ENCODE results near the gene SOX21. TPM values are rescaled to one million over a fixed set of nuclear protein-coding genes. Genes with fewer than 3 reads are reported as not detected.

Gene SOX21
- total RNA-seq, 1 experiment from 2014 or later, result not detected

DNA sequence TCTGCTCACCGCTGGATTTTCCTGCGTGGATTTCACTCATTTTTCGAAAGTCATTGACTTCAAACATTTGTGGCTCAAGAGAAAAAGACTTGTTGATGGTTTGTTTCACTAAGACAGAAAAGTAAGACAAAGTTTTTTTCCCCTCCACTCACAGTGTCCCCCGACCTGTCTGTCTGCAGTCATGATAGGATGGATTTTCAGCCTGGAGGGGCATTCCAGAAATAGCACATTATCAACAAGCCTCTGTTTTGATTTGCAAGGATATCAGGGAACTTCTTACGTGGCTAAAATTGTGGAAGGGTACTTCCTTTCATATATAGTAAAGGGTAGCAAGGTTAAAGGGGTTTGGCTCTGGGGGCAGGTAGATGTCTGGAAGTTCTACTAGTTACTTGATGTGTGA is 11.8 kb downstream of the SOX21 start:
- Histone ChIP-seq H3K9ac (ENCODE audit: low read length) (no peak overlapping the region), H3K36me3 (ENCODE audit: insufficient read depth, low read length) (no peaks in the 10 kb centered on the region), H3K9me3 (ENCODE audit: low read length) (no peaks in the 10 kb centered on the region), H3K9me2 (replicated peaks; ENCODE audit: insufficient read depth, low read length) (no peaks in the 10 kb centered on the region), H3K4me1 (ENCODE audit: low read length) (no peaks in the 10 kb centered on the region), H2AFZ (ENCODE audit: low read length) (no peak overlapping the region), H3K79me2 (ENCODE audit: low read length) (no peaks in the 10 kb centered on the region), H3K27ac (ENCODE audit: low read length) (no peak overlapping the region), H3K4me2 (ENCODE audit: low read depth, low read length, poor library complexity, severe bottlenecking) (no peak overlapping the region), H4K20me1 (ENCODE audit: insufficient read depth, low read depth, low read length) (no peaks in the 10 kb centered on the region), H3K4me3 (ENCODE audit: low read length) (no peak overlapping the region), H3K27me3 (ENCODE audit: low read length) (no peaks in the 10 kb centered on the region)
- no peak for DNase-seq

DNA sequence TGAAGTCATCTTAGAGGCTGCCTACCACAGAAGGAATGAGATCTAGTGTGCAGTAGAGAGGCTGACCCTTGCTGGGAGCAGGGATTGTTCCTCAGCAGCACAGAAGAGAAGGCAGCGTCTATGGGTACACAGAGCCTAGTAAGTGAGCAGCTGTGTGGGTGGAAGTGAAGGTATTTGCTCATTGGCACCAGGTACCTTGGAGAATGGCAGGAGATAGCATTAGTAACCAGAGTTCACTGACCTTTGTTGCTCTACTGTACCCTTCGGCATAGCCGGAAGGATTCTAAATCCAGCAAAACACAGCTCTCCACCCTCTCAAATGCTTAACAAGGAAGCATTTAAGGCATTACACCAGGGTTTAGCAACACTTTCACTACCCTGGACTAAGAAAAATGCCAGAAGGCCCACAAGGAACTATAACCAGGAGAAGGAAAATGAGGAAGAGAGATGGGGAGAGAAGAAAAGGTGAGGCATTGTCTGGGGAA is 12.3 kb downstream of the SOX21 start:
- H3K4me3 ChIP-seq (ENCODE audit: low read length), result no peak overlapping the region
- no peak for DNase-seq
- no peaks in the 10 kb centered on the region for H3K79me2 ChIP-seq (ENCODE audit: low read length)
- no peak overlapping the region for H2AFZ ChIP-seq (ENCODE audit: low read length)
- no peak overlapping the region for H3K9ac ChIP-seq (ENCODE audit: low read length)
- no peaks in the 10 kb centered on the region for H3K9me2 ChIP-seq (replicated peaks; ENCODE audit: insufficient read depth, low read length)
- no peaks in the 10 kb centered on the region for H3K36me3 ChIP-seq (ENCODE audit: insufficient read depth, low read length)
- no peak overlapping the region for H3K4me2 ChIP-seq (ENCODE audit: low read depth, low read length, poor library complexity, severe bottlenecking)
- no peaks in the 10 kb centered on the region for H4K20me1 ChIP-seq (ENCODE audit: insufficient read depth, low read depth, low read length)
- no peak overlapping the region for H3K27ac ChIP-seq (ENCODE audit: low read length)
- H3K27me3 ChIP-seq (ENCODE audit: low read length), result no peaks in the 10 kb centered on the region
- no peaks in the 10 kb centered on the region for H3K9me3 ChIP-seq (ENCODE audit: low read length)
- H3K4me1 ChIP-seq (ENCODE audit: low read length), result no peaks in the 10 kb centered on the region

DNA sequence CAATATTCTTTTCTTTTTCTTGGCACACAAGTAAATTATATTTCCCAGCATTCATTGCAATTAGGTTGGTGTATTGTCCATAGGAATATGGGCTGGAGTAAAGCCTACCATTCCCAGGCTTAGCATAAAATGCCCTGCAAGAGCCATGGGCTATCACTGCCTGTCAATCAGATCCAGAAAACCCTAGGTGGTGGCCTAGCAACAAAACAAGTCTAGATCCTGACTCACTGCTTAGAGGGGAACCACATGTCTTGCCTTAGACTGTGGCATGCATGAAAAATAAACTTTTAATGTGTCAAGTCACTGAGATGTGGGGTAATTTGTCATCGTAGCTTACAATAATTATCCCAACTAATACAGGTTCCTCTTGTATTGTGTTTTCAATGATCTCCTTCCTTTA is 16.2 kb downstream of the SOX21 start:
- H2AFZ ChIP-seq (ENCODE audit: low read length), result no peak overlapping the region
- H3K79me2 ChIP-seq (ENCODE audit: low read length), result no peaks in the 10 kb centered on the region
- no peaks in the 10 kb centered on the region; the same call in 1 of the 2 replicates for H3K9me2 ChIP-seq (replicated peaks; ENCODE audit: insufficient read depth, low read length)
- no peak for DNase-seq
- no peaks in the 10 kb centered on the region for H3K9me3 ChIP-seq (ENCODE audit: low read length)
- H3K4me2 ChIP-seq (ENCODE audit: low read depth, low read length, poor library complexity, severe bottlenecking), result no peak overlapping the region
- H3K27me3 ChIP-seq (ENCODE audit: low read length), result no peaks in the 10 kb centered on the region
- no peaks in the 10 kb centered on the region for H3K36me3 ChIP-seq (ENCODE audit: insufficient read depth, low read length)
- H3K4me3 ChIP-seq (ENCODE audit: low read length), result no peak overlapping the region
- H3K27ac ChIP-seq (ENCODE audit: low read length), result no peak overlapping the region
- no peak overlapping the region for H3K9ac ChIP-seq (ENCODE audit: low read length)
- H3K4me1 ChIP-seq (ENCODE audit: low read length), result no peaks in the 10 kb centered on the region
- no peaks in the 10 kb centered on the region for H4K20me1 ChIP-seq (ENCODE audit: insufficient read depth, low read depth, low read length)

DNA sequence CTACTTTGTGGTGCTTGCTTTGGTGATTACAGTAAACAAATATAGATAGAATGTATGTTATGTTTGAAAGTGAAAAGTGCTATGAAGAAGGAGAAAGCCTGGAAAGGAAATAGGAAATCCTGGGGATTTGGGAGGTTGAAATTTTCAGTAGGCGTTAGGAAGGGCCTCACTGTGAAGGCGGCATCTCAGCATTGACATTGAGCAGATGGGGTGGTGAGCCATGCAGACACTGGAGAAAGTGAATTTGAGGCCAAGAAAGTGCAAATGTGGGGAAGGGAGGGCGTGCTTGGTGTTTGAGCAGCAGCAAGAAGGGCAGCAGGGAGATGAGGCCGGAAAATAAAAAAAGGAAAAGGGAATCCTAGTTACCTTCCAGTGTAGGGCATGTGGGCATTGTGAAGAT is 20.3 kb downstream of the SOX21 start:
- Histone ChIP-seq H3K79me2 (ENCODE audit: low read length) (no peaks in the 10 kb centered on the region), H4K20me1 (ENCODE audit: insufficient read depth, low read depth, low read length) (no peaks in the 10 kb centered on the region), H3K9me2 (replicated peaks; ENCODE audit: insufficient read depth, low read length) (no peaks in the 10 kb centered on the region; the same call in 1 of the 2 replicates), H3K27me3 (ENCODE audit: low read length) (no peaks in the 10 kb centered on the region), H3K4me1 (ENCODE audit: low read length) (no peaks in the 10 kb centered on the region), H3K9ac (ENCODE audit: low read length) (no peak overlapping the region), H3K9me3 (ENCODE audit: low read length) (no peaks in the 10 kb centered on the region), H3K36me3 (ENCODE audit: insufficient read depth, low read length) (no peaks in the 10 kb centered on the region), H3K4me3 (ENCODE audit: low read length) (no peak overlapping the region), H3K27ac (ENCODE audit: low read length) (no peak overlapping the region), H2AFZ (ENCODE audit: low read length) (no peak overlapping the region), H3K4me2 (ENCODE audit: low read depth, low read length, poor library complexity, severe bottlenecking) (no peak overlapping the region)
- DNase-seq, result no peak

DNA sequence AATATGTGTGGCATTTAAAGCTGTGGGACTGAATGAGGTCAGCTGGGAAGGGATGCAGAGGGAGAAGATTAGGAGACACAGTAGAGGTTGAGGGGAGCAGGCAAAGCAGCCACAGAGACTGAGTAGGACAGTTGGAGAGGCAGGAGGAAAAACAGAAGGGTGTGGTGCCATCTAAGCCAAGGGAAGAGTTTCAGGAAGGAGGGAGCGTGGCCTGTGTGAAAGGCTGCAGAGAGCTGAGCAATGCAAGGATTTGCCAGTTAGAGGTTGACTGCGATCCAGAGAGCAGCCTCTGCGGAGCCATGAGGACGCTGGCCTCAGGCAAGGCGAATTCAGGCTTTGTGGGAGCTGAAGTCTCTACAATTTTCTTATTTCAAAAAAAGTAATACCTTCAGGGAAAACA is 28.9 kb downstream of the SOX21 start:
- no peaks in the 10 kb centered on the region for H4K20me1 ChIP-seq (ENCODE audit: insufficient read depth, low read depth, low read length)
- no peaks in the 10 kb centered on the region for H3K9me2 ChIP-seq (replicated peaks; ENCODE audit: insufficient read depth, low read length)
- H3K9me3 ChIP-seq (ENCODE audit: low read length), result no peaks in the 10 kb centered on the region
- no peaks in the 10 kb centered on the region for H3K4me1 ChIP-seq (ENCODE audit: low read length)
- H3K27ac ChIP-seq (ENCODE audit: low read length), result no peak overlapping the region
- H3K4me3 ChIP-seq (ENCODE audit: low read length), result no peak overlapping the region
- no peaks in the 10 kb centered on the region for H3K79me2 ChIP-seq (ENCODE audit: low read length)
- H2AFZ ChIP-seq (ENCODE audit: low read length), result no peak overlapping the region
- DNase-seq, result no peak
- no peaks in the 10 kb centered on the region for H3K36me3 ChIP-seq (ENCODE audit: insufficient read depth, low read length)
- H3K4me2 ChIP-seq (ENCODE audit: low read depth, low read length, poor library complexity, severe bottlenecking), result no peak overlapping the region
- H3K9ac ChIP-seq (ENCODE audit: low read length), result no peak overlapping the region
- H3K27me3 ChIP-seq (ENCODE audit: low read length), result no peaks in the 10 kb centered on the region

DNA sequence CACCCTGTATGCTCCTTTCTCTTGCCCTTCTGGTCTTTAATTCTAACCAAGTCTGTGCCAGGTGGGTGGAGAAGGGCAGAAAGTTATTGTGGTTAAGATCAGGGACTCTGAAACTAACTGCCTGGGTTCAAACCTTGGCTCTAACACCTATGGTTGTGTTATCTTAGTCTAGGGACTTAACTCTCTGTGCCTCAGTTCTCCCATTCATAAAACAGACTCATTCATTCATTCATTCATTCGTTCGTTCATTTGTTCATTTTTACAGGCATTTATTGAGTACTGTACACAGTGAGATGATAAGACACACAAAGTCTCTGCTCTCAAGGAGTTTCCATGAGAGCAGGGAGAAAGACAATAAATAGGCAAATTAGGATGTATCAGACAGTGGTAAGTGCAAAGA is 30.1 kb downstream of the SOX21 start:
- Histone ChIP-seq H3K36me3 (ENCODE audit: insufficient read depth, low read length) (no peaks in the 10 kb centered on the region), H3K4me2 (ENCODE audit: low read depth, low read length, poor library complexity, severe bottlenecking) (no peak overlapping the region), H3K9me3 (ENCODE audit: low read length) (no peaks in the 10 kb centered on the region), H3K27ac (ENCODE audit: low read length) (no peak overlapping the region), H3K27me3 (ENCODE audit: low read length) (no peaks in the 10 kb centered on the region), H3K9ac (ENCODE audit: low read length) (no peak overlapping the region), H3K79me2 (ENCODE audit: low read length) (no peaks in the 10 kb centered on the region), H4K20me1 (ENCODE audit: insufficient read depth, low read depth, low read length) (no peaks in the 10 kb centered on the region), H3K4me3 (ENCODE audit: low read length) (no peak overlapping the region), H3K9me2 (replicated peaks; ENCODE audit: insufficient read depth, low read length) (no peaks in the 10 kb centered on the region), H2AFZ (ENCODE audit: low read length) (no peak overlapping the region), H3K4me1 (ENCODE audit: low read length) (no peaks in the 10 kb centered on the region)
- DNase-seq, result no peak

DNA sequence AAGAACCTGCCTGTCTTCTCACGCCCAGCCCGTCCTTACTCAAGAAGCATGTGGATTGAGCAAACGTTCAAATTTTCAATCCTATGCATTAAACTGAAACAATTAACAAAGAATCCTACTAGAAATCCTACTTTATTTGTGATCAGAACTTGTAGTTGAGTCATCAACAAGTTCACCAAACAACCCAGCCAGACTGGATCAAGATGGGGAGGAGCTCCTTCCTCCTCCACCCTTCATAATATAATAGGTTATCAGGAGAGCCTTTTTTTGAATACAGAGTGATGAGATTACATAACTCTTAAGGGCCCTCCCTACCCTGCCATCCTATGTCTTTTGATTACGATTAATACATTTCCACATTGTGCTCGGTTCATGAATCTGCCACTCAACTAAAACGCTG is 32.7 kb downstream of the SOX21 start:
- Histone ChIP-seq H3K27ac (ENCODE audit: low read length) (no peak overlapping the region), H3K9me2 (replicated peaks; ENCODE audit: insufficient read depth, low read length) (no peaks in the 10 kb centered on the region), H3K4me3 (ENCODE audit: low read length) (no peak overlapping the region), H4K20me1 (ENCODE audit: insufficient read depth, low read depth, low read length) (no peaks in the 10 kb centered on the region), H3K4me2 (ENCODE audit: low read depth, low read length, poor library complexity, severe bottlenecking) (no peak overlapping the region), H3K4me1 (ENCODE audit: low read length) (no peaks in the 10 kb centered on the region), H3K79me2 (ENCODE audit: low read length) (no peaks in the 10 kb centered on the region), H3K27me3 (ENCODE audit: low read length) (no peaks in the 10 kb centered on the region), H2AFZ (ENCODE audit: low read length) (no peak overlapping the region), H3K9me3 (ENCODE audit: low read length) (no peaks in the 10 kb centered on the region), H3K9ac (ENCODE audit: low read length) (no peak overlapping the region), H3K36me3 (ENCODE audit: insufficient read depth, low read length) (no peaks in the 10 kb centered on the region)
- DNase-seq, result no peak

DNA sequence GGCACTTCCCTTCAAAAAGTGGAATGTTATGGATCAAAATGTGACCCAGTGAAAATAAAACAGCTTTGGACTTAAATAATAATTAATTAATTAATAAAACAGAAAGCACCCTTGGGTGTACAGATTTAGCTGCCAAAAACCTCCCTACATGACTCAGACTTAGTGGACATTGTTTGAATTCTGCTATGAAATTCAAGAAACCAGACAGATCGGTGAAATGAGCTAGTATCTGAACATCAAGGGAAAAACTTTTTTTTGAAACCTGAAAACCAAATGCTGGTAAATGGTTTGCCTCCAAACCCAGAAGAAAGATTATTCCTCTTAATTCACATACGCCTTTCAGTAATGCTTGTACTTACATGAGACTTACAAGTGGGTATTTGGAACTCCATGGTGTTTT is 33.5 kb downstream of the SOX21 start:
- H3K27me3 ChIP-seq (ENCODE audit: low read length), result no peaks in the 10 kb centered on the region
- H3K9me2 ChIP-seq (replicated peaks; ENCODE audit: insufficient read depth, low read length), result no peaks in the 10 kb centered on the region
- no peak overlapping the region for H2AFZ ChIP-seq (ENCODE audit: low read length)
- DNase-seq, result peak; percentile 45
- no peaks in the 10 kb centered on the region for H3K79me2 ChIP-seq (ENCODE audit: low read length)
- no peaks in the 10 kb centered on the region for H3K9me3 ChIP-seq (ENCODE audit: low read length)
- no peaks in the 10 kb centered on the region for H3K36me3 ChIP-seq (ENCODE audit: insufficient read depth, low read length)
- H3K4me2 ChIP-seq (ENCODE audit: low read depth, low read length, poor library complexity, severe bottlenecking), result no peak overlapping the region
- no peak overlapping the region for H3K9ac ChIP-seq (ENCODE audit: low read length)
- H3K4me1 ChIP-seq (ENCODE audit: low read length), result no peaks in the 10 kb centered on the region
- H3K27ac ChIP-seq (ENCODE audit: low read length), result no peak overlapping the region
- no peak overlapping the region for H3K4me3 ChIP-seq (ENCODE audit: low read length)
- no peaks in the 10 kb centered on the region for H4K20me1 ChIP-seq (ENCODE audit: insufficient read depth, low read depth, low read length)

DNA sequence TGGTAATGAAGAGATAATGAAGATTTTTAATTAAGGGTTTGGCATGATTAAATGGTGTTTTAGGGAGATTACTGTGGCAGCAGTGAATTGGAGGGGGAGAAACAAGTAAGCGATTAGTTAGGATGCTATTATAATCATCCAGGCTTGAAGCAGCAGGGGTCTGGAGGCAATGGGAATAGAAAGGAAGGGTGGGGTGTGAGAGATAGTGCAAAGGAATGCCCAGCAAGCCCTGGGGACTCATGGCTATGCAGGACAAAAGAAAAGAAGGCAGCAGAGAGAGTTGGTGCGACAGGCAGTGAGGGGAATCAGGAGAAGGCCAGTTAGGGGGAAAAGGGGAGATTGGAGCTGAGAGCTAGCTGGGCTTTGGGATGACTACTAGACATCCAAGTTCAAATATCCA is 34.5 kb downstream of the SOX21 start:
- DNase-seq, result no peak
- no peaks in the 10 kb centered on the region for H3K36me3 ChIP-seq (ENCODE audit: insufficient read depth, low read length)
- no peaks in the 10 kb centered on the region for H3K4me1 ChIP-seq (ENCODE audit: low read length)

More for the DNA sequence above, 34.5 kb downstream of the SOX21 start:
- Histone ChIP-seq H3K9me3 (ENCODE audit: low read length) (no peaks in the 10 kb centered on the region), H3K27ac (ENCODE audit: low read length) (no peak overlapping the region), H3K9ac (ENCODE audit: low read length) (no peak overlapping the region), H4K20me1 (ENCODE audit: insufficient read depth, low read depth, low read length) (no peaks in the 10 kb centered on the region), H3K4me2 (ENCODE audit: low read depth, low read length, poor library complexity, severe bottlenecking) (no peak overlapping the region), H3K9me2 (replicated peaks; ENCODE audit: insufficient read depth, low read length) (no peaks in the 10 kb centered on the region), H3K27me3 (ENCODE audit: low read length) (no peaks in the 10 kb centered on the region), H3K79me2 (ENCODE audit: low read length) (no peaks in the 10 kb centered on the region), H3K4me3 (ENCODE audit: low read length) (no peak overlapping the region), H2AFZ (ENCODE audit: low read length) (no peak overlapping the region)
